Upper lobe of left lung (tissue), 4 donors: Measurements from ENCODE around the gene CNDP2.

Experiments used
- EP300 ChIP-seq, 4 donors: sonication (generic); formaldehyde crosslinking; IDR thresholded peaks; one replicate each; pipeline ENCODE4 v1.5.1; 2017; ENCODE audit warnings: antibody characterized with exemption in 4 of 4, control low read depth in 2 of 4
- POLR2A ChIP-seq, 4 donors: fragments of 450-650 bp; IDR thresholded peaks; one replicate each; pipeline ENCODE4 v1.5.1; 2016 to 2017; ENCODE audit warnings: antibody characterized with exemption in 4 of 4, mild to moderate bottlenecking in 2 of 4
- POLR2AphosphoS5 ChIP-seq, 2 donors: sonication (generic); formaldehyde crosslinking; IDR thresholded peaks; one replicate each; pipeline ENCODE4 v1.5.1; 2017; ENCODE audit warnings: antibody characterized with exemption in 2 of 2
- TF ChIP-seq, protein P1 (sequence below), 6 experiments: fragments of 450-650 bp in 4 of 6; fragments of 200-600 bp in 2 of 6; sonication (generic) in 2 of 6; IDR thresholded peaks; one replicate each; pipeline ENCODE4 v1.5.1; 2016 to 2019; ENCODE audit warnings: antibody characterized with exemption in 6 of 6

DNA sequence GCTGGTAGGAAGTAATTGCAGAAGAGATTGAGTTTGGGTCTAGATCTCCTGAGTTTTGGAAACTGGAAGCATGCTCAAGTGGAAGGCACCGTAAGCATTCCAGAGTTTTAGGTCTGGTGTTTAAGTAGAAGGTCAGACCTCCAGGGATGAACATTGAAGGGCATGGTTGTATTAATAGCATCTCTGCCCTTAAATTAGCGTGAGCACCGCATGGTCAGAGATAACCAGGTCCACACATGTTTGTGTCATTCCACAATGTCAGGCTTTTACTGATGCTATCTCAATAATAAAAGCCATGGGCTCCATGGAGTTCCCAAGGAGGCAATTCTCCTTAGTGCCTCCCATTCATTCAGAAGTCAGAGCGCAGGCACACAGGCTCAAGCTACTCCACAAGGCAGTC is 73.2 kb downstream of the CNDP2 start:
- TF ChIP-seq, protein P1, sequence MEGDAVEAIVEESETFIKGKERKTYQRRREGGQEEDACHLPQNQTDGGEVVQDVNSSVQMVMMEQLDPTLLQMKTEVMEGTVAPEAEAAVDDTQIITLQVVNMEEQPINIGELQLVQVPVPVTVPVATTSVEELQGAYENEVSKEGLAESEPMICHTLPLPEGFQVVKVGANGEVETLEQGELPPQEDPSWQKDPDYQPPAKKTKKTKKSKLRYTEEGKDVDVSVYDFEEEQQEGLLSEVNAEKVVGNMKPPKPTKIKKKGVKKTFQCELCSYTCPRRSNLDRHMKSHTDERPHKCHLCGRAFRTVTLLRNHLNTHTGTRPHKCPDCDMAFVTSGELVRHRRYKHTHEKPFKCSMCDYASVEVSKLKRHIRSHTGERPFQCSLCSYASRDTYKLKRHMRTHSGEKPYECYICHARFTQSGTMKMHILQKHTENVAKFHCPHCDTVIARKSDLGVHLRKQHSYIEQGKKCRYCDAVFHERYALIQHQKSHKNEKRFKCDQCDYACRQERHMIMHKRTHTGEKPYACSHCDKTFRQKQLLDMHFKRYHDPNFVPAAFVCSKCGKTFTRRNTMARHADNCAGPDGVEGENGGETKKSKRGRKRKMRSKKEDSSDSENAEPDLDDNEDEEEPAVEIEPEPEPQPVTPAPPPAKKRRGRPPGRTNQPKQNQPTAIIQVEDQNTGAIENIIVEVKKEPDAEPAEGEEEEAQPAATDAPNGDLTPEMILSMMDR (IDR thresholded peaks at IDR 0.05): no peak
- TF ChIP-seq POLR2AphosphoS5 (IDR thresholded peaks at IDR 0.05) (no peak), EP300 (IDR thresholded peaks at IDR 0.05) (no peak), POLR2A (IDR thresholded peaks at IDR 0.05) (no peak)
